Measurements from ENCODE around the gene UQCRC1.

GRCh38 chr3:48623851-48624547 lies 14.6 kb upstream of the UQCRC1 start:
- TF ChIP-seq EZH2phosphoT487 (IDR thresholded peaks at IDR 0.05; ENCODE audit: borderline replicate concordance, low read length), result no peak
- no peak for TF ChIP-seq CTCF (IDR thresholded peaks at IDR 0.05; ENCODE audit: low read depth, low read length, poor library complexity, severe bottlenecking)
